T-helper 1 cell (primary cell): ENCODE results near the gene RTL9.
"Not testable (repeated sequence)": the region's sequence is repeated elsewhere in the genome, so short reads cannot be mapped to it uniquely, and the experiment has no call there.

Experiments
- DNase-seq, 5 donors: peaks; one replicate each; pipeline ENCODE4 v3.0.0-alpha.2; 2012 to 2020

RTL9 gene

GRCh38 chrX:110406250-110406649 is 47.6 kb downstream of the RTL9 start:
- not testable (repeated sequence) for DNase-seq

DNA sequence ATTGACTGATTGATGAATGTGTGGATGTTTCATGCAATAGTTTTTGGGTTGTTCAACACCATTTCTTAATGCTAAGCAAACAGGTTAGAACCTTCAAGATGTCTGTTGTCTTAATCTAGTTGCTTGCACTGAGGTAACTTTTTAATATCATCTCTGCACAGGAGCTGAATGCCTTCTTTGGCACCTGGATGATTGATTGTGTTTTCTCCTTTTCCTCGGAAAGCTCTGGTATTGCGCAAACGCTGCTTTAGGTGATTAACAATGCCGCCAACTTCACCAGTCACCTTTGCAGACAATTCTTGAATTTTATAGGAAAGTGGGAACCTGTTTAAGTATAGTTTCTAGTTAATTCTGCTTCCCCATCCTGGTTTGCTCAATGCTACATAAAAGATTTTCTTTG is 48.2 kb downstream of the RTL9 start:
- DNase-seq = no peak

DNA sequence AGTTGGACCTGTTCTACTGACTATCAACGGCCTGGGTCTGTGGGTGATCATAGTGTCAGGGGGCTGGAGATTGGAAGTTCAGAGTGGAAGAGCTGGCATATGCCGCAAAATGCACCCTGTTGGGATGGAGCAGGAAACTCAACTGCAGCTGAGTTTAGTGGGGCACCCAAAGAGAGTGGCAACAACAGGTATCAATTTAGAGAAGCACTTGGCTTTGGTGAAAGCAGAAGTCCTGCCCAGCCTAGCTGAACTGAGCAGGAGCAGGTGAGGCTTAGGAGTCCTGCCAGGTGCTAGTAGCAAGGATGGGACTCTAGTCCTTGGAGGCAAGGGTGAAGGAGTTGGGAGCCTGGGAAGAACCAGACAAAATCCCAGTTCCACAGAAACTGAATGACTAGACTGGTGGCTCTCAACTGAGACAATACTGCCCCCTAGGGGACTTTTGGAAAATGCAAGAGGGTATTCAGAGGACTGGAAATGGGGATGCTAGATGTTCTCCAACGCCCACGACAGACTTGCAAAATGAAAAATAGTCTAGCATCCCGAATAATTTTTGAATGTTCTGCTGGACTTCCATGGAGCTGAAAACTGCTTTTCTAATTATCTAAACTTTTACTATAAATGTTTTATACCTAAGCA is 49.4 kb downstream of the RTL9 start:
- DNase-seq = peak in 4 of 5 donors; percentile 7 to 53 (median 32)
